Panc1 (cell line): Measurements from ENCODE around the gene DAGLA. TPM values are rescaled to one million over a fixed set of nuclear protein-coding genes. Genes with fewer than 3 reads are reported as not detected.

Source experiments
- ATAC-seq: fragments of 200-7000 bp; cut with Tn5 transposase; 2 replicates; pipeline ENCODE4 v1.9.1; 2020; ENCODE audit warnings: mild to moderate bottlenecking, moderate library complexity
- BruUV-seq: library from RNA; stranded (reverse); fragments of 400-500 nt; replicated peaks from 2 replicates; lab custom pipeline; 2021; lab: Mats Ljungman, UMichigan
- CTCF ChIA-PET: fragments of 300-600 bp; sonication (Branson Sonifier 250); formaldehyde crosslinking; loops from one replicate; lab custom pipeline; 2022; ENCODE audit warnings: antibody characterized with exemption; lab: Charles Lee
- POLR2A ChIA-PET: fragments of 300-600 bp; sonication (Branson Sonifier 250); formaldehyde crosslinking; loops from one replicate; lab custom pipeline; 2022; ENCODE audit warnings: antibody characterized with exemption; lab: Charles Lee
- DNase-seq: peaks from one replicate; pipeline ENCODE4 v3.0.0-alpha.2; 2010; ENCODE audit warnings: low read depth, low spot score
- H3K27ac ChIP-seq: 2 replicates; pipeline ENCODE4 v1.5.1; 2011; ENCODE audit warnings: mild to moderate bottlenecking, low read length, inconsistent platforms
- H3K27me3 ChIP-seq: fragments of 200-500 bp; sonication (Bioruptor generic); 2 replicates; pipeline ENCODE4 v1.6.0; 2014; ENCODE audit warnings: low read length, inconsistent platforms; ENCODE audit not compliant: control insufficient read depth, insufficient read depth
- H3K36me3 ChIP-seq: fragments of 200-500 bp; sonication (Bioruptor generic); 2 replicates; pipeline ENCODE4 v1.5.1; 2014; ENCODE audit warnings: inconsistent platforms, mild to moderate bottlenecking, low read length, moderate library complexity; ENCODE audit not compliant: control insufficient read depth, insufficient read depth
- H3K4me1 ChIP-seq: 2 replicates; pipeline ENCODE4 v1.5.1; 2011; ENCODE audit warnings: inconsistent platforms, mild to moderate bottlenecking, low read length, moderate library complexity; ENCODE audit not compliant: control insufficient read depth, insufficient read depth
- H3K4me3 ChIP-seq, 2 experiments: 2 replicates each; pipeline ENCODE4 v1.5.1; 2011 to 2012; ENCODE audit warnings: low read depth in 2 of 2, low read length in 2 of 2, mild to moderate bottlenecking in 2 of 2, inconsistent platforms in 1 of 2, moderate library complexity in 1 of 2
- H3K9me3 ChIP-seq: fragments of 200-500 bp; sonication (Bioruptor generic); 2 replicates; pipeline ENCODE4 v1.5.1; 2014; ENCODE audit warnings: low read depth, mild to moderate bottlenecking, inconsistent platforms, low read length, moderate library complexity; ENCODE audit not compliant: control insufficient read depth, insufficient read depth
- POLR2AphosphoS5 ChIP-seq: IDR thresholded peaks from 2 replicates; pipeline ENCODE4 v1.6.1; 2012; ENCODE audit warnings: mild to moderate bottlenecking, low read depth, low read length, moderate library complexity
- SIN3A ChIP-seq: IDR thresholded peaks from 2 replicates; pipeline ENCODE4 v1.6.1; 2012; ENCODE audit warnings: low read depth, mild to moderate bottlenecking, low read length, moderate library complexity, borderline replicate concordance; ENCODE audit not compliant: insufficient read depth
- TCF7L2 ChIP-seq: IDR thresholded peaks from 2 replicates; pipeline ENCODE4 v1.6.1; 2011; ENCODE audit warnings: mild to moderate bottlenecking, low read depth, low read length, inconsistent platforms
- in situ Hi-C: cut with HindIII; loops from 2 replicates; pipeline ENCODE4 v1.10.0; 2016; ENCODE audit warnings: low sequenced_read_pairs, low pct_unique_long_range_greater_than_20kb
- intact Hi-C: fragments of 100-400 bp; cut with micrococcal nuclease; formaldehyde crosslinking; loops from one replicate; pipeline ENCODE4 v1.10.0; 2022; ENCODE audit not compliant: unreplicated experiment
- total RNA-seq: library from RNA; stranded (reverse); gene quantifications from one replicate; pipeline ENCODE4 v1.2.1, GENCODE V29; 2021; ENCODE audit not compliant: unreplicated experiment
- TF ChIP-seq, protein P1 (sequence below): fragments of 450-650 bp; IDR thresholded peaks from 2 replicates; pipeline ENCODE4 v1.5.1; 2017; ENCODE audit warnings: mild to moderate bottlenecking
- TF ChIP-seq, protein P2 (sequence below), 2 experiments: IDR thresholded peaks; 2 replicates each; pipeline ENCODE4 v1.6.1; 2011 to 2012; ENCODE audit warnings: low read depth in 2 of 2, control low read depth in 1 of 2, low read length in 1 of 2, mild to moderate bottlenecking in 1 of 2, moderate library complexity in 1 of 2; ENCODE audit not compliant: insufficient read depth in 1 of 2

Gene DAGLA
- total RNA-seq, 1 experiment from 2014 or later, result 6.4 TPM

DNA sequence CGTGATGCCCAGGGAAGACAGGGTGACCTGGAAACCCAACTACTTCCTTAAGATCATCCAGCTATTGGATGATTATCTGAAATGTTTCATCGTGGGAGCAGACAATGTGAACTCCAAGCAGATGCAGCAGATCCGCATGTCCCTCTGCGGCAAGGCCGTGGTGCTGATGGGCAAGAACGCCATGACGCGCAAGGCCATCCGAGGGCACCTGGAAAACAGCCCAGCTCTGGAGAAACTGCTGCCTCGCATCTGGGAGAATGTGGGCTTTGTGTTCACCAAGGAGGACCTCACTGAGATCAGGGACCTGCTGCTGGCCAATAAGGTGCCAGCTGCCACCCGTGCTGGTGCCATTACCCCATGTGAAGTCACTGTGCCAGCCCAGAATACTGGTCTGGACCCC lies 43.5 kb upstream of the DAGLA start:
- in situ Hi-C loops, result no loop called here

DNA sequence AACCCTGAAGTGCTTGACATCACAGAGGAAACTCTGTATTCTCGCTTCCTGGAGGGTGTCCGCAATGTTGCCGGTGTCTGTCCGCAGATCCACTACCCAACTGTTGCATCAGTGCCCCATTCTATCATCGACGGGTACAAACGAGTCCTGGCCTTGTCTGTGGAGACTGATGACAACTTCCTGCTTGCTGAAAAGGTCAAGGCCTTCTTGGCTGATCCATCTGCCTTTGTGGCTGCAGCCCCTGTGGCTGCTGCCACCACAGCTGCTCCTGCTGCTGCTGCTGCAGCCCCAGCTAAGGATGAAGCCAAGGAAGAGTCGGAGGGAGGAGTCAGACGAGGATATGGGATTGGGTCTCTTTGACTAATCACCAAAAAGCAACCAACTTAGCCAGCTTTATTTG lies 42.9 kb upstream of the DAGLA start:
- no peak for TF ChIP-seq TCF7L2
- TF ChIP-seq, protein P1, sequence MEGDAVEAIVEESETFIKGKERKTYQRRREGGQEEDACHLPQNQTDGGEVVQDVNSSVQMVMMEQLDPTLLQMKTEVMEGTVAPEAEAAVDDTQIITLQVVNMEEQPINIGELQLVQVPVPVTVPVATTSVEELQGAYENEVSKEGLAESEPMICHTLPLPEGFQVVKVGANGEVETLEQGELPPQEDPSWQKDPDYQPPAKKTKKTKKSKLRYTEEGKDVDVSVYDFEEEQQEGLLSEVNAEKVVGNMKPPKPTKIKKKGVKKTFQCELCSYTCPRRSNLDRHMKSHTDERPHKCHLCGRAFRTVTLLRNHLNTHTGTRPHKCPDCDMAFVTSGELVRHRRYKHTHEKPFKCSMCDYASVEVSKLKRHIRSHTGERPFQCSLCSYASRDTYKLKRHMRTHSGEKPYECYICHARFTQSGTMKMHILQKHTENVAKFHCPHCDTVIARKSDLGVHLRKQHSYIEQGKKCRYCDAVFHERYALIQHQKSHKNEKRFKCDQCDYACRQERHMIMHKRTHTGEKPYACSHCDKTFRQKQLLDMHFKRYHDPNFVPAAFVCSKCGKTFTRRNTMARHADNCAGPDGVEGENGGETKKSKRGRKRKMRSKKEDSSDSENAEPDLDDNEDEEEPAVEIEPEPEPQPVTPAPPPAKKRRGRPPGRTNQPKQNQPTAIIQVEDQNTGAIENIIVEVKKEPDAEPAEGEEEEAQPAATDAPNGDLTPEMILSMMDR, result no peak
- no peak for TF ChIP-seq SIN3A
- TF ChIP-seq, protein P2, sequence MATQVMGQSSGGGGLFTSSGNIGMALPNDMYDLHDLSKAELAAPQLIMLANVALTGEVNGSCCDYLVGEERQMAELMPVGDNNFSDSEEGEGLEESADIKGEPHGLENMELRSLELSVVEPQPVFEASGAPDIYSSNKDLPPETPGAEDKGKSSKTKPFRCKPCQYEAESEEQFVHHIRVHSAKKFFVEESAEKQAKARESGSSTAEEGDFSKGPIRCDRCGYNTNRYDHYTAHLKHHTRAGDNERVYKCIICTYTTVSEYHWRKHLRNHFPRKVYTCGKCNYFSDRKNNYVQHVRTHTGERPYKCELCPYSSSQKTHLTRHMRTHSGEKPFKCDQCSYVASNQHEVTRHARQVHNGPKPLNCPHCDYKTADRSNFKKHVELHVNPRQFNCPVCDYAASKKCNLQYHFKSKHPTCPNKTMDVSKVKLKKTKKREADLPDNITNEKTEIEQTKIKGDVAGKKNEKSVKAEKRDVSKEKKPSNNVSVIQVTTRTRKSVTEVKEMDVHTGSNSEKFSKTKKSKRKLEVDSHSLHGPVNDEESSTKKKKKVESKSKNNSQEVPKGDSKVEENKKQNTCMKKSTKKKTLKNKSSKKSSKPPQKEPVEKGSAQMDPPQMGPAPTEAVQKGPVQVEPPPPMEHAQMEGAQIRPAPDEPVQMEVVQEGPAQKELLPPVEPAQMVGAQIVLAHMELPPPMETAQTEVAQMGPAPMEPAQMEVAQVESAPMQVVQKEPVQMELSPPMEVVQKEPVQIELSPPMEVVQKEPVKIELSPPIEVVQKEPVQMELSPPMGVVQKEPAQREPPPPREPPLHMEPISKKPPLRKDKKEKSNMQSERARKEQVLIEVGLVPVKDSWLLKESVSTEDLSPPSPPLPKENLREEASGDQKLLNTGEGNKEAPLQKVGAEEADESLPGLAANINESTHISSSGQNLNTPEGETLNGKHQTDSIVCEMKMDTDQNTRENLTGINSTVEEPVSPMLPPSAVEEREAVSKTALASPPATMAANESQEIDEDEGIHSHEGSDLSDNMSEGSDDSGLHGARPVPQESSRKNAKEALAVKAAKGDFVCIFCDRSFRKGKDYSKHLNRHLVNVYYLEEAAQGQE (IDR thresholded peaks at IDR 0.05; ENCODE audit: insufficient read depth in 1 of 2, low read depth in 2 of 2, low read length in 1 of 2), result no peak
- TF ChIP-seq POLR2AphosphoS5, result no peak

More for the DNA sequence above, 43.5 kb upstream of the DAGLA start:
- no peaks in the 10 kb centered on the region for H3K4me1 ChIP-seq
- no peak for DNase-seq
- no peak for ATAC-seq
- BruUV-seq, result no TSS peak
- no peaks in the 10 kb centered on the region for H3K36me3 ChIP-seq
- TF ChIP-seq TCF7L2, result no peak
- intact Hi-C loops, result no loop called here
- H3K4me3 ChIP-seq, result no peak overlapping the region
- POLR2A ChIA-PET, result no interaction called here
- CTCF ChIA-PET, result no interaction called here
- H3K9me3 ChIP-seq, result no peaks in the 10 kb centered on the region
- H3K27me3 ChIP-seq, result no peaks in the 10 kb centered on the region
- no peak overlapping the region for H3K27ac ChIP-seq

DNA sequence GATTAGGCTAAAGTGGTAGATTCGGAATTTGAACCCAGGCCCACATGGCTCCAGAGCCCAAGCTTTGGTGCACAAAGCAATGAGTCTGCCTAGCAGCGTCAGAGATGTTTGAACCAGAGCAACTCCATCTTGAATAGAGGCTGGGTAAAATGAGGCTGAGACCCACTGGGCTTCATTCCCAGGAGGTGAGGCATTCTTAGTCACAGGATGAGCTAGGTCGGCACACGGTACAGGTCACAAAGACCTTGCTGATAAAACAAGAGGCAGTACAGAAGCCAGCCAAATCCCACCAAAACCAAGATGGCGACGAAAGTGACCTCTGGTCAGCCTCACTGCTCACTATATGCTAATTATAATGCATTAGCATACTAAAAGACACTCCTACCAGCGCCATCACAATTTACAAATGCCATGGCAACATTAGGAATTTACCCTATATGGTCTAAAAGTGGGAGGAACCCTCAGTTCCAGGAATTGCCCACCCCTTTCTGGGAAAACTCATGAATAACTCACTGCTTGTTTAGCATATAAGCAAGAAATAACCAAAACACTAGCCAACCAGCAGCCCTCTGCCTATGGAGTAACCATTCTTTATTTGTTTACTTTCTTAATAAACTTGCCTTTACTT lies 40.3 kb upstream of the DAGLA start:
- CTCF ChIA-PET, result interaction anchor here (0.5 kb wide), 1 partner anchor 178 kb away, joined by 4 read pairs; no protein-coding TSS in a partner anchor
- Histone ChIP-seq H3K4me3 (no peak overlapping the region), H3K27ac (no peak overlapping the region), H3K36me3 (no peaks in the 10 kb centered on the region), H3K9me3 (no peaks in the 10 kb centered on the region), H3K4me1 (no peaks in the 10 kb centered on the region), H3K27me3 (no peaks in the 10 kb centered on the region)
- no TSS peak for BruUV-seq
- intact Hi-C loops, result no loop called here
- ATAC-seq (no peak), DNase-seq (no peak)
- POLR2A ChIA-PET, result no interaction called here
- in situ Hi-C loops, result no loop called here
- TF ChIP-seq POLR2AphosphoS5 (no peak), SIN3A (no peak), TCF7L2 (no peak)
- TF ChIP-seq, protein P2 (IDR thresholded peaks at IDR 0.05; ENCODE audit: insufficient read depth in 1 of 2, low read depth in 2 of 2, low read length in 1 of 2), result no peak
- TF ChIP-seq, protein P1, result no peak

More for the DNA sequence above, 42.9 kb upstream of the DAGLA start:
- H3K36me3 ChIP-seq, result no peaks in the 10 kb centered on the region
- no peaks in the 10 kb centered on the region for H3K4me1 ChIP-seq
- in situ Hi-C loops (no loop called here), intact Hi-C loops (no loop called here)
- no peaks in the 10 kb centered on the region for H3K27me3 ChIP-seq
- no TSS peak for BruUV-seq
- CTCF ChIA-PET, result interaction anchor here (0.6 to 2.0 kb wide), 11 partner anchors 38 to 647 kb away, joined by 3 to 14 read pairs (median 4); no protein-coding TSS in a partner anchor
- no peak overlapping the region for H3K4me3 ChIP-seq
- H3K27ac ChIP-seq, result no peak overlapping the region
- ATAC-seq (no peak), DNase-seq (no peak)
- POLR2A ChIA-PET, result no interaction called here
- H3K9me3 ChIP-seq, result no peaks in the 10 kb centered on the region
